SH-SY5Y (cell line): ENCODE results near the gene PCBD1.

Source experiments
- GATA2 ChIP-seq: IDR thresholded peaks from 2 replicates; pipeline ENCODE4 v1.6.1; 2011; ENCODE audit warnings: mild to moderate bottlenecking, low read depth, low read length
- GATA3 ChIP-seq: IDR thresholded peaks from 2 replicates; pipeline ENCODE4 v1.6.1; 2011; ENCODE audit warnings: low read depth, mild to moderate bottlenecking, low read length, moderate library complexity

PCBD1 gene

GRCh38 chr10:70845816-70846215 is 42.5 kb downstream of the PCBD1 start:
- TF ChIP-seq GATA3 = no peak
- no peak for TF ChIP-seq GATA2

GRCh38 chr10:70845256-70845655 is 43.1 kb downstream of the PCBD1 start:
- no peak for TF ChIP-seq GATA3
- TF ChIP-seq GATA2 = no peak

GRCh38 chr10:70843776-70844489 is 44.4 kb downstream of the PCBD1 start:
- TF ChIP-seq GATA3 = no peak
- no peak for TF ChIP-seq GATA2

GRCh38 chr10:70843333-70843732 is 45.0 kb downstream of the PCBD1 start:
- TF ChIP-seq GATA3 = no peak
- TF ChIP-seq GATA2 = no peak

GRCh38 chr10:70840836-70841235 is 47.5 kb downstream of the PCBD1 start:
- no peak for TF ChIP-seq GATA3
- TF ChIP-seq GATA2 = no peak

GRCh38 chr10:70838270-70838805 is 50.0 kb downstream of the PCBD1 start:
- TF ChIP-seq GATA2 = no peak
- TF ChIP-seq GATA3 = no peak

- TF ChIP-seq GATA3 = no peak
- TF ChIP-seq GATA2 = no peak
Observed at GRCh38 chr10:70837660-70838059, 50.7 kb downstream of the PCBD1 start.

- TF ChIP-seq GATA3 (no peak), GATA2 (no peak)
Observed at GRCh38 chr10:70836319-70836718, 52.0 kb downstream of the PCBD1 start.

GRCh38 chr10:70834441-70835151 is 53.8 kb downstream of the PCBD1 start:
- TF ChIP-seq GATA3 (no peak), GATA2 (no peak)

- TF ChIP-seq GATA2 = no peak
Observed at GRCh38 chr10:70834021-70834420, 54.3 kb downstream of the PCBD1 start.

GRCh38 chr10:70833601-70834000 is 54.8 kb downstream of the PCBD1 start:
- TF ChIP-seq GATA3 (no peak), GATA2 (no peak)
